B cell (primary cell): ENCODE data around the gene DNAH6. TPM values are rescaled to one million over a fixed set of nuclear protein-coding genes. Genes with fewer than 3 reads are reported as not detected.

Source experiments
- ATAC-seq: fragments of 200-7000 bp; cut with Tn5 transposase; one replicate; pipeline ENCODE4 v1.10.0; 2021; ENCODE audit warnings: low read depth, mild to moderate bottlenecking, moderate number of reproducible peaks, moderate library complexity
- CTCF ChIA-PET: fragments of 350-600 bp; sonication (Branson Sonifier 250); formaldehyde crosslinking; loops from one replicate; lab custom pipeline; 2021; ENCODE audit warnings: antibody characterized with exemption, inconsistent platforms; lab: Charles Lee
- POLR2A ChIA-PET: fragments of 350-600 bp; sonication (Branson Sonifier 250); formaldehyde crosslinking; loops from one replicate; lab custom pipeline; 2021; ENCODE audit warnings: antibody characterized with exemption; lab: Charles Lee
- DNase-seq: peaks from one replicate; pipeline ENCODE4 v3.0.0; 2013
- H2AFZ ChIP-seq: 2 replicates; pipeline ENCODE4 v1.6.1; 2012; ENCODE audit warnings: mild to moderate bottlenecking, low read depth, low read length; ENCODE audit not compliant: insufficient read depth, poor library complexity, severe bottlenecking
- H3K27ac ChIP-seq, 2 donors: 1 replicate in 1 of 2; 2 replicates in 1 of 2; pipeline ENCODE4 v1.5.1; 2012 to 2013; ENCODE audit warnings: low read length in 2 of 2, mild to moderate bottlenecking in 2 of 2, moderate library complexity in 1 of 2
- H3K27me3 ChIP-seq, 4 experiments: fragments of 200-600 bp in 1 of 4; sonication (generic) in 1 of 4; replicated peaks in 1 of 4; 1 replicate in 2 of 4; 2 replicates in 2 of 4; pipeline versions ENCODE4 v1.6.1 to v1.7.0; 2013 to 2016; ENCODE audit warnings: low read length in 3 of 4, mild to moderate bottlenecking in 2 of 4, mixed read lengths in 1 of 4, moderate library complexity in 1 of 4; ENCODE audit not compliant: insufficient read depth in 4 of 4, control insufficient read depth in 3 of 4; ENCODE audit errors: control extremely low read depth in 1 of 4
- H3K36me3 ChIP-seq, 2 experiments: replicated peaks in 1 of 2; 1 replicate in 1 of 2; 2 replicates in 1 of 2; pipeline versions ENCODE4 v1.6.1 to v1.7.1; 2013; ENCODE audit warnings: low read length in 1 of 2; ENCODE audit not compliant: insufficient read depth in 2 of 2, control insufficient read depth in 1 of 2; ENCODE audit errors: control extremely low read depth in 1 of 2, extremely low read depth in 1 of 2
- H3K4me1 ChIP-seq, 2 donors: fragments of 200-600 bp in 1 of 2; sonication (generic) in 1 of 2; 1 replicate in 1 of 2; 2 replicates in 1 of 2; pipeline versions ENCODE4 v1.5.1 to v1.6.1; 2013 to 2017; ENCODE audit warnings: low read length in 2 of 2; ENCODE audit not compliant: control insufficient read depth in 2 of 2, insufficient read depth in 2 of 2
- H3K4me2 ChIP-seq: replicated peaks from 2 replicates; pipeline ENCODE3; 2012; ENCODE audit warnings: mild to moderate bottlenecking, low read depth, low read length; ENCODE audit not compliant: poor library complexity, severe bottlenecking
- H3K4me3 ChIP-seq, 5 experiments: fragments of 200-600 bp in 1 of 5; sonication (generic) in 1 of 5; 1 replicate in 3 of 5; 2 replicates in 2 of 5; pipeline versions ENCODE4 v1.5.1 to v1.7.0; 2011 to 2016; ENCODE audit warnings: low read length in 4 of 5, mild to moderate bottlenecking in 4 of 5, low read depth in 2 of 5, control low read depth in 1 of 5, moderate library complexity in 1 of 5; ENCODE audit not compliant: insufficient read depth in 1 of 5; ENCODE audit errors: control extremely low read depth in 1 of 5, extremely low read depth in 1 of 5
- H3K79me2 ChIP-seq: fragments of 200-600 bp; sonication (generic); one replicate; pipeline ENCODE4 v1.6.0; 2016; ENCODE audit warnings: low read length; ENCODE audit not compliant: control insufficient read depth, insufficient read depth
- H3K9ac ChIP-seq: fragments of 200-600 bp; sonication (generic); 2 replicates; pipeline ENCODE4 v1.6.1; 2017; ENCODE audit warnings: mild to moderate bottlenecking, low read length, moderate library complexity
- H3K9me3 ChIP-seq, 3 donors: one replicate each; pipeline versions ENCODE4 v1.6.1 to v1.7.1; 2013; ENCODE audit warnings: low read length in 2 of 3; ENCODE audit not compliant: control insufficient read depth in 2 of 3, insufficient read depth in 1 of 3; ENCODE audit errors: control extremely low read depth in 1 of 3
- H4K20me1 ChIP-seq: 2 replicates; pipeline ENCODE4 v1.6.0; 2012; ENCODE audit warnings: mild to moderate bottlenecking, low read length; ENCODE audit not compliant: insufficient read depth, control insufficient read depth, poor library complexity, severe bottlenecking
- H3K27ac Mint-ChIP-seq: one replicate; pipeline ENCODE4 v1.8.0; 2021; ENCODE audit warnings: mixed read lengths
- H3K27me3 Mint-ChIP-seq: one replicate; pipeline ENCODE4 v1.8.0; 2021; ENCODE audit warnings: mixed read lengths
- H3K4me1 Mint-ChIP-seq: one replicate; pipeline ENCODE4 v1.8.0; 2021; ENCODE audit warnings: mixed read lengths
- H3K4me3 Mint-ChIP-seq: one replicate; pipeline ENCODE4 v1.8.0; 2021; ENCODE audit warnings: mixed read lengths
- H3K9me3 Mint-ChIP-seq: one replicate; pipeline ENCODE4 v1.8.0; 2022; ENCODE audit warnings: mixed read lengths; ENCODE audit not compliant: insufficient read depth
- EZH2 ChIP-seq: IDR thresholded peaks from 2 replicates; pipeline ENCODE4 v1.6.1; 2012; ENCODE audit warnings: borderline replicate concordance, low read depth, mild to moderate bottlenecking, moderate library complexity, low read length; ENCODE audit not compliant: insufficient read depth, poor library complexity, severe bottlenecking
- WGBS: methylation state at CpG from one replicate; pipeline ENCODE4 v1.1.5; 2013; ENCODE audit warnings: missing lambda C conversion rate; ENCODE audit not compliant: insufficient coverage; 5-methylcytosine and 5-hydroxymethylcytosine counted together
- intact Hi-C: fragments of 100-400 bp; cut with micrococcal nuclease; formaldehyde crosslinking; loops from one replicate; pipeline ENCODE4 v1.10.0; 2022
- polyA plus RNA-seq: library from polyadenylated mRNA; depleted of rRNA; stranded (reverse); fragments of >200 nt; gene quantifications from 2 replicates; pipeline ENCODE4 v1.2.3, GENCODE V29; 2012
- total RNA-seq, 2 donors: library from RNA; stranded (reverse); fragments of 120-200 nt in 1 of 2; gene quantifications; 1 replicate in 1 of 2; 2 replicates in 1 of 2; pipeline versions ENCODE4 v1.2.3 to v1.2.4, GENCODE V29; 2013 to 2022
- TF ChIP-seq, protein P1 (sequence below): fragments of 200-600 bp; IDR thresholded peaks from one replicate; pipeline ENCODE4 v1.8.0; 2022; ENCODE audit warnings: antibody characterized with exemption, mild to moderate bottlenecking

The DNAH6 gene
- total and polyA plus RNA-seq, 2 donors (not counting 1 experiment from before 2014, with no cell fraction given): 0.01 to 1.9 TPM

GRCh38 chr2:84800194-84800805 lies 284.0 kb downstream of the DNAH6 start:
- Mint-ChIP-seq H3K27ac (no peak overlapping the region), H3K27me3 (peaks cover 3% of the 10 kb centered on the region), H3K4me3 (no peak overlapping the region), H3K4me1 (peaks cover 2% of the 10 kb centered on the region), H3K9me3 (peaks cover 7% of the 10 kb centered on the region)
- no peak for TF ChIP-seq EZH2
- TF ChIP-seq, protein P1, sequence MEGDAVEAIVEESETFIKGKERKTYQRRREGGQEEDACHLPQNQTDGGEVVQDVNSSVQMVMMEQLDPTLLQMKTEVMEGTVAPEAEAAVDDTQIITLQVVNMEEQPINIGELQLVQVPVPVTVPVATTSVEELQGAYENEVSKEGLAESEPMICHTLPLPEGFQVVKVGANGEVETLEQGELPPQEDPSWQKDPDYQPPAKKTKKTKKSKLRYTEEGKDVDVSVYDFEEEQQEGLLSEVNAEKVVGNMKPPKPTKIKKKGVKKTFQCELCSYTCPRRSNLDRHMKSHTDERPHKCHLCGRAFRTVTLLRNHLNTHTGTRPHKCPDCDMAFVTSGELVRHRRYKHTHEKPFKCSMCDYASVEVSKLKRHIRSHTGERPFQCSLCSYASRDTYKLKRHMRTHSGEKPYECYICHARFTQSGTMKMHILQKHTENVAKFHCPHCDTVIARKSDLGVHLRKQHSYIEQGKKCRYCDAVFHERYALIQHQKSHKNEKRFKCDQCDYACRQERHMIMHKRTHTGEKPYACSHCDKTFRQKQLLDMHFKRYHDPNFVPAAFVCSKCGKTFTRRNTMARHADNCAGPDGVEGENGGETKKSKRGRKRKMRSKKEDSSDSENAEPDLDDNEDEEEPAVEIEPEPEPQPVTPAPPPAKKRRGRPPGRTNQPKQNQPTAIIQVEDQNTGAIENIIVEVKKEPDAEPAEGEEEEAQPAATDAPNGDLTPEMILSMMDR: no peak
- Histone ChIP-seq H3K4me2 (no peak overlapping the region), H3K4me1 (no peaks in the 10 kb centered on the region), H3K4me3 (no peak overlapping the region), H2AFZ (no peak overlapping the region), H4K20me1 (no peaks in the 10 kb centered on the region), H3K27ac (no peak overlapping the region), H3K9ac (no peak overlapping the region), H3K36me3 (no peaks in the 10 kb centered on the region), H3K27me3 (no peaks in the 10 kb centered on the region), H3K79me2 (no peaks in the 10 kb centered on the region), H3K9me3 (peaks cover 2 to 7% (median 5%) of the 10 kb centered on the region in 3 donors)
- CTCF ChIA-PET: no interaction called here
- ATAC-seq: no peak
- WGBS: 60% methylated on average over 1 of the region's 1 CpG
- intact Hi-C loops: no loop called here
- POLR2A ChIA-PET: no interaction called here
- no peak for DNase-seq

- CTCF ChIA-PET: no interaction called here
- Mint-ChIP-seq H3K4me3 (no peak overlapping the region), H3K4me1 (peaks cover 2% of the 10 kb centered on the region), H3K9me3 (peaks cover 7% of the 10 kb centered on the region), H3K27ac (no peak overlapping the region), H3K27me3 (peaks cover 3% of the 10 kb centered on the region)
- Histone ChIP-seq H3K4me1 (no peaks in the 10 kb centered on the region), H3K9me3 (peaks cover 3 to 7% (median 5%) of the 10 kb centered on the region in 3 donors), H3K9ac (no peak overlapping the region), H3K79me2 (no peaks in the 10 kb centered on the region), H3K27ac (no peak overlapping the region), H3K4me3 (no peak overlapping the region), H3K27me3 (no peaks in the 10 kb centered on the region), H3K4me2 (no peak overlapping the region), H2AFZ (no peak overlapping the region), H4K20me1 (no peaks in the 10 kb centered on the region), H3K36me3 (no peaks in the 10 kb centered on the region)
- ATAC-seq: no peak
- POLR2A ChIA-PET: no interaction called here
- intact Hi-C loops: no loop called here
- TF ChIP-seq, protein P1: no peak
- no peak for TF ChIP-seq EZH2
- DNase-seq: no peak
- 100% methylated on average over 1 of the region's 2 CpGs for WGBS
Observed at GRCh38 chr2:84801811-84802210, 285.5 kb downstream of the DNAH6 start.
